ENCODE data around the gene BANK1. TPM values are rescaled to one million over a fixed set of nuclear protein-coding genes. Genes with fewer than 3 reads are reported as not detected.

BANK1 gene
- total RNA-seq, 2 donors from 2014 or later: 0.53 to 0.57 TPM

DNA sequence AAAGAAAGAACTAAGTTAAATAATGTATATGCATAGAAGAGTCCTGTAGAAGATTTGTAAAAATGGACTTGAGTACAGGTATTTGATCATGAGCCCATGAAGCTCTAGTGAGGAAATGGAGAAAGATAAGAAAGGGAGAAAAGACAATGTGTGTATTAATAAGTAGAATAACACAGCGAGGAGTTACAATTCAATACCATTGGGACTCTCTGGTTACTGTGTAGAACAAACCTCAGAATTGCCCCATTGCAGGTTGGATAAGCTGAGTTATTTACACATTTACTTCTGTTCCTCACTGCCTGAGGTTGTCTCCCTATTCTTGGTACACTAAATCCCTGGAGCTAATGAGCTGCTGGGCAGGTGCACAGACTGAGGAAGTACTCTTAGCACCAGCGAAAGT, 33.3 kb downstream of the BANK1 start:
- Histone ChIP-seq H3K27ac (ENCODE audit: low read depth, low read length) (no peak overlapping the region), H3K36me3 (ENCODE audit: control insufficient read depth, insufficient read depth, low read length) (no peaks in the 10 kb centered on the region), H3K4me3 (ENCODE audit: low read length) (no peak overlapping the region), H3K9ac (ENCODE audit: extremely low read depth, low read length, poor library complexity, severe bottlenecking) (no peak overlapping the region), H3K27me3 (ENCODE audit: control insufficient read depth, insufficient read depth, low read length, poor library complexity, severe bottlenecking) (no peaks in the 10 kb centered on the region), H3K4me1 (ENCODE audit: control insufficient read depth, insufficient read depth, low read length) (no peaks in the 10 kb centered on the region), H3K9me3 (ENCODE audit: control insufficient read depth, low read length) (peaks cover 6% of the 10 kb centered on the region)
- no peak for DNase-seq
- peaks cover 9% of the 10 kb centered on the region for H3K9me3 Mint-ChIP-seq
- no peak overlapping the region for H3K4me3 Mint-ChIP-seq
- WGBS, 2 experiments (ENCODE audit: insufficient coverage in 1 of 2, insufficient read length in 1 of 2): 98 to 100% methylated on average over 2 of the region's 2 CpGs
- H3K27me3 Mint-ChIP-seq (ENCODE audit: insufficient read depth): no peaks in the 10 kb centered on the region
- TF ChIP-seq, protein P1, sequence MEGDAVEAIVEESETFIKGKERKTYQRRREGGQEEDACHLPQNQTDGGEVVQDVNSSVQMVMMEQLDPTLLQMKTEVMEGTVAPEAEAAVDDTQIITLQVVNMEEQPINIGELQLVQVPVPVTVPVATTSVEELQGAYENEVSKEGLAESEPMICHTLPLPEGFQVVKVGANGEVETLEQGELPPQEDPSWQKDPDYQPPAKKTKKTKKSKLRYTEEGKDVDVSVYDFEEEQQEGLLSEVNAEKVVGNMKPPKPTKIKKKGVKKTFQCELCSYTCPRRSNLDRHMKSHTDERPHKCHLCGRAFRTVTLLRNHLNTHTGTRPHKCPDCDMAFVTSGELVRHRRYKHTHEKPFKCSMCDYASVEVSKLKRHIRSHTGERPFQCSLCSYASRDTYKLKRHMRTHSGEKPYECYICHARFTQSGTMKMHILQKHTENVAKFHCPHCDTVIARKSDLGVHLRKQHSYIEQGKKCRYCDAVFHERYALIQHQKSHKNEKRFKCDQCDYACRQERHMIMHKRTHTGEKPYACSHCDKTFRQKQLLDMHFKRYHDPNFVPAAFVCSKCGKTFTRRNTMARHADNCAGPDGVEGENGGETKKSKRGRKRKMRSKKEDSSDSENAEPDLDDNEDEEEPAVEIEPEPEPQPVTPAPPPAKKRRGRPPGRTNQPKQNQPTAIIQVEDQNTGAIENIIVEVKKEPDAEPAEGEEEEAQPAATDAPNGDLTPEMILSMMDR (conservative IDR thresholded peaks at IDR 0.05): no peak
- no peak overlapping the region for H3K27ac Mint-ChIP-seq
- H3K36me3 Mint-ChIP-seq (ENCODE audit: low read depth): no peaks in the 10 kb centered on the region
- no peaks in the 10 kb centered on the region for H3K4me1 Mint-ChIP-seq

GRCh38 chr4:101824500-101824899, 34.0 kb downstream of the BANK1 start:
- Mint-ChIP-seq H3K4me3 (no peak overlapping the region), H3K9me3 (peaks cover 9% of the 10 kb centered on the region), H3K36me3 (ENCODE audit: low read depth) (no peaks in the 10 kb centered on the region), H3K27ac (no peak overlapping the region), H3K27me3 (ENCODE audit: insufficient read depth) (no peaks in the 10 kb centered on the region), H3K4me1 (no peaks in the 10 kb centered on the region)
- Histone ChIP-seq H3K27ac (ENCODE audit: low read depth, low read length) (no peak overlapping the region), H3K9ac (ENCODE audit: extremely low read depth, low read length, poor library complexity, severe bottlenecking) (no peak overlapping the region), H3K36me3 (ENCODE audit: control insufficient read depth, insufficient read depth, low read length) (no peaks in the 10 kb centered on the region), H3K4me3 (ENCODE audit: low read length) (no peak overlapping the region), H3K4me1 (ENCODE audit: control insufficient read depth, insufficient read depth, low read length) (no peaks in the 10 kb centered on the region), H3K27me3 (ENCODE audit: control insufficient read depth, insufficient read depth, low read length, poor library complexity, severe bottlenecking) (no peaks in the 10 kb centered on the region), H3K9me3 (ENCODE audit: control insufficient read depth, low read length) (peaks cover 6% of the 10 kb centered on the region)
- TF ChIP-seq, protein P1 (conservative IDR thresholded peaks at IDR 0.05): no peak
- no peak for DNase-seq

GRCh38 chr4:101825953-101826352, 35.4 kb downstream of the BANK1 start:
- H3K27me3 Mint-ChIP-seq (ENCODE audit: insufficient read depth): no peaks in the 10 kb centered on the region
- TF ChIP-seq, protein P1 (conservative IDR thresholded peaks at IDR 0.05): no peak
- Histone ChIP-seq H3K4me1 (ENCODE audit: control insufficient read depth, insufficient read depth, low read length) (no peaks in the 10 kb centered on the region), H3K9ac (ENCODE audit: extremely low read depth, low read length, poor library complexity, severe bottlenecking) (no peak overlapping the region), H3K4me3 (ENCODE audit: low read length) (no peak overlapping the region), H3K36me3 (ENCODE audit: control insufficient read depth, insufficient read depth, low read length) (no peaks in the 10 kb centered on the region), H3K27me3 (ENCODE audit: control insufficient read depth, insufficient read depth, low read length, poor library complexity, severe bottlenecking) (no peaks in the 10 kb centered on the region), H3K9me3 (ENCODE audit: control insufficient read depth, low read length) (no peaks in the 10 kb centered on the region), H3K27ac (ENCODE audit: low read depth, low read length) (no peak overlapping the region)
- no peaks in the 10 kb centered on the region for H3K36me3 Mint-ChIP-seq (ENCODE audit: low read depth)
- H3K9me3 Mint-ChIP-seq: peaks cover 2% of the 10 kb centered on the region
- no peaks in the 10 kb centered on the region for H3K4me1 Mint-ChIP-seq
- no peak overlapping the region for H3K4me3 Mint-ChIP-seq
- no peak for DNase-seq
- 67% methylated on average over 1 of the region's 2 CpGs; no CpG with 5 or more reads in 1 of the 2 experiments for WGBS, 2 experiments (ENCODE audit: insufficient coverage in 1 of 2, insufficient read length in 1 of 2)
- H3K27ac Mint-ChIP-seq: no peak overlapping the region

Measured in endodermal cell (in vitro differentiated cells).